ENCODE measurements around the gene SUCO. TPM values are rescaled to one million over a fixed set of nuclear protein-coding genes. Genes with fewer than 3 reads are reported as not detected.

SUCO gene
- polyA plus RNA-seq, 2 of the 4 experiments (the other 2 are of a cell fraction): 10.3 to 21.8 TPM

GRCh38 chr1:172533513-172534151 lies 682 bp downstream of the SUCO start:
- DNase-seq (ENCODE audit: low read depth in 1 of 2, low spot score in 1 of 2): peak in 1 of 2 experiments; percentile 22
- Histone ChIP-seq H3K4me2 (peak overlapping the region; percentile 93), H3K4me1 (peaks cover 33% of the 10 kb centered on the region), H3K27ac (peak overlapping the region; percentile 95 to 96), H3K4me3 (peak overlapping the region; percentile 75), H3K9me3 (no peaks in the 10 kb centered on the region)
- ChIA-PET CTCF (no interaction called here), POLR2A (interaction anchor here (1.0 to 2.7 kb wide), 4 partner anchors 34 to 84 kb away, joined by 3 to 36 read pairs (median 10); no protein-coding TSS in a partner anchor)
- FAIRE-seq: no peak
- under 1% methylated on average over 23 of the region's 23 CpGs for WGBS (ENCODE audit: missing lambda C conversion rate)
- ATAC-seq: peak; percentile 2; a peak in 5 of 6 replicates
- TF ChIP-seq FOXS1 (CRISPR knock-in tag; IDR thresholded peaks at IDR 0.05) (no peak), KDM5A (IDR thresholded peaks at IDR 0.05) (0 out of 2 replicates have a peak, but pooled peaks have one; percentile 1)

GRCh38 chr1:172536256-172536655 lies 3.3 kb downstream of the SUCO start:
- no peak for FAIRE-seq
- 81% methylated on average over 3 of the region's 3 CpGs for WGBS (ENCODE audit: missing lambda C conversion rate)
- no peak for TF ChIP-seq HDAC2 (IDR thresholded peaks at IDR 0.05)
- TF ChIP-seq RNF2 (IDR thresholded peaks at IDR 0.05; ENCODE audit: borderline replicate concordance, low read depth): no peak
- TF ChIP-seq MYC (IDR thresholded peaks at IDR 0.05; ENCODE audit: borderline replicate concordance, low read length): no peak
- no peak for TF ChIP-seq MAZ (IDR thresholded peaks at IDR 0.05; ENCODE audit: borderline replicate concordance, low read depth, low read length)
- no peak for TF ChIP-seq EHF (CRISPR knock-in tag; IDR thresholded peaks at IDR 0.05)
- no peak for TF ChIP-seq ELK1 (IDR thresholded peaks at IDR 0.05; ENCODE audit: low read depth, low read length)
- TF ChIP-seq SREBF2 (IDR thresholded peaks at IDR 0.05): no peak
- TF ChIP-seq CTCF (IDR thresholded peaks at IDR 0.05): no peak
- no peak for TF ChIP-seq JUNB (IDR thresholded peaks at IDR 0.05)
- no peak for TF ChIP-seq HOXB5 (CRISPR knock-in tag; IDR thresholded peaks at IDR 0.05)
- no peak for TF ChIP-seq GATA3 (IDR thresholded peaks at IDR 0.05; ENCODE audit: borderline replicate concordance)
- TF ChIP-seq CHD2 (IDR thresholded peaks at IDR 0.05; ENCODE audit: low read length, partially characterized antibody): no peak
- no peak for TF ChIP-seq ZNF302 (CRISPR knock-in tag; IDR thresholded peaks at IDR 0.05)
- TF ChIP-seq BHLHE40 (IDR thresholded peaks at IDR 0.05; ENCODE audit: low read depth, low read length): no peak
- no peak for TF ChIP-seq HES2 (IDR thresholded peaks at IDR 0.05)
- no peak for TF ChIP-seq REST (IDR thresholded peaks at IDR 0.05)
- no peak for TF ChIP-seq CBX8 (IDR thresholded peaks at IDR 0.05)
- no peak for ATAC-seq
- Histone ChIP-seq H3K4me1 (peaks cover 30% of the 10 kb centered on the region), H3K9me3 (no peaks in the 10 kb centered on the region), H3K4me2 (peak overlapping the region; percentile 2; the same call in 1 of the 3 replicates), H3K27ac (no peak overlapping the region), H3K4me3 (no peak overlapping the region)
- ChIA-PET POLR2A (no interaction called here), CTCF (interaction anchor here (1.2 kb wide), 1 partner anchor 86 kb away, joined by 3 read pairs; no protein-coding TSS in a partner anchor)
- no peak for DNase-seq (ENCODE audit: low read depth in 1 of 2, low spot score in 1 of 2)

All from A549 (cell line).